Measurements from ENCODE around the gene TNS1.

GRCh38 chr2:217839073-217839749 is 163.6 kb downstream of the TNS1 start:
- TF ChIP-seq ZFX (IDR thresholded peaks at IDR 0.05) (no peak), SP1 (IDR thresholded peaks at IDR 0.05; ENCODE audit: low read depth) (no peak), EZH2phosphoT487 (IDR thresholded peaks at IDR 0.05; ENCODE audit: borderline replicate concordance) (no peak), EZH2 (IDR thresholded peaks at IDR 0.05) (no peak), POLR2A (IDR thresholded peaks at IDR 0.05; ENCODE audit: borderline replicate concordance, extremely low read depth, insufficient read depth, insufficient read length) (no peak), CBX3 (IDR thresholded peaks at IDR 0.05; ENCODE audit: low read depth) (no peak), RAD21 (IDR thresholded peaks at IDR 0.05; ENCODE audit: low read depth) (no peak), SRF (IDR thresholded peaks at IDR 0.05; ENCODE audit: low read depth) (no peak), REST (IDR thresholded peaks at IDR 0.05; ENCODE audit: low read depth) (no peak), FOSL1 (IDR thresholded peaks at IDR 0.05; ENCODE audit: low read depth) (no peak), EGR1 (IDR thresholded peaks at IDR 0.05; ENCODE audit: low read depth) (no peak), POLR2AphosphoS5 (IDR thresholded peaks at IDR 0.05; ENCODE audit: low read depth, low read length) (no peak)
- TF ChIP-seq, protein P1, sequence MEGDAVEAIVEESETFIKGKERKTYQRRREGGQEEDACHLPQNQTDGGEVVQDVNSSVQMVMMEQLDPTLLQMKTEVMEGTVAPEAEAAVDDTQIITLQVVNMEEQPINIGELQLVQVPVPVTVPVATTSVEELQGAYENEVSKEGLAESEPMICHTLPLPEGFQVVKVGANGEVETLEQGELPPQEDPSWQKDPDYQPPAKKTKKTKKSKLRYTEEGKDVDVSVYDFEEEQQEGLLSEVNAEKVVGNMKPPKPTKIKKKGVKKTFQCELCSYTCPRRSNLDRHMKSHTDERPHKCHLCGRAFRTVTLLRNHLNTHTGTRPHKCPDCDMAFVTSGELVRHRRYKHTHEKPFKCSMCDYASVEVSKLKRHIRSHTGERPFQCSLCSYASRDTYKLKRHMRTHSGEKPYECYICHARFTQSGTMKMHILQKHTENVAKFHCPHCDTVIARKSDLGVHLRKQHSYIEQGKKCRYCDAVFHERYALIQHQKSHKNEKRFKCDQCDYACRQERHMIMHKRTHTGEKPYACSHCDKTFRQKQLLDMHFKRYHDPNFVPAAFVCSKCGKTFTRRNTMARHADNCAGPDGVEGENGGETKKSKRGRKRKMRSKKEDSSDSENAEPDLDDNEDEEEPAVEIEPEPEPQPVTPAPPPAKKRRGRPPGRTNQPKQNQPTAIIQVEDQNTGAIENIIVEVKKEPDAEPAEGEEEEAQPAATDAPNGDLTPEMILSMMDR (IDR thresholded peaks at IDR 0.05 in 2 of 3, conservative IDR thresholded peaks at IDR 0.05 in 1 of 3; ENCODE audit: borderline replicate concordance in 1 of 3, insufficient read depth in 1 of 3, low read depth in 2 of 3, low read length in 2 of 3), result no peak

Data from HCT116 (cell line).